ES-I3 (cell line): ENCODE data around the gene UBXN7.
"Not testable (repeated sequence)": the region's sequence is repeated elsewhere in the genome, so short reads cannot be mapped to it uniquely, and the experiment has no call there.

Source experiments
- H3K36me3 ChIP-seq: 2 replicates; pipeline ENCODE4 v1.6.1; 2013; ENCODE audit warnings: mild to moderate bottlenecking, low read length, control low read depth, moderate library complexity; ENCODE audit not compliant: insufficient read depth
- H3K4me1 ChIP-seq: 2 replicates; pipeline ENCODE4 v1.6.1; 2013; ENCODE audit warnings: mild to moderate bottlenecking, control low read depth, low read length; ENCODE audit not compliant: insufficient read depth
- H3K9ac ChIP-seq: 2 replicates; pipeline ENCODE4 v1.6.1; 2013; ENCODE audit warnings: low read depth, mild to moderate bottlenecking, low read length, moderate library complexity
- H3K9me3 ChIP-seq: 2 replicates; pipeline ENCODE4 v1.6.1; 2013; ENCODE audit warnings: mild to moderate bottlenecking, low read length, moderate library complexity; ENCODE audit not compliant: control insufficient read depth, insufficient read depth

UBXN7 gene

DNA sequence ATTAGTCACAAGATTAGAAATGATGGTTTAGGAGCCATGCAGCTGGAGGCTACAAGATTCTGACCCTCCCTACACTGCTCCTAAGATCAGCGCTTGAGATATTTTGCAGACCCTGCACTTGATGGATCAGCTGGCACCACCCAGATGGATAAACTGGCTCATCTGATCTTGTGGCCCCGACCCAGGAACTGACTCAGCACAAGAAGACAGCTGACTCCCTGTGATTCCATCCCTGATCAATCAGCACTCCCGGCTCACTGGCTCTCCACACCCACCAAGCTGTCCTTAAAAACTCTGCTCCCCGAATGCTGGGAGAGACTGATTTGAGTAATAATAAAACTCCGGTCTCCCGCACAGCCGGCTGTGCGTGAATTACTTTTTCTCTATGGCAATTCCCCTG lies 129.3 kb downstream of the UBXN7 start:
- H3K9me3 ChIP-seq, H3K4me1 ChIP-seq, H3K9ac ChIP-seq, H3K36me3 ChIP-seq: not testable (repeated sequence)

- H3K36me3 ChIP-seq, H3K9ac ChIP-seq, H3K4me1 ChIP-seq, H3K9me3 ChIP-seq: not testable (repeated sequence)
These were observed 129.7 kb downstream of the UBXN7 start for GRCh38 chr3:196302551-196302950.

DNA sequence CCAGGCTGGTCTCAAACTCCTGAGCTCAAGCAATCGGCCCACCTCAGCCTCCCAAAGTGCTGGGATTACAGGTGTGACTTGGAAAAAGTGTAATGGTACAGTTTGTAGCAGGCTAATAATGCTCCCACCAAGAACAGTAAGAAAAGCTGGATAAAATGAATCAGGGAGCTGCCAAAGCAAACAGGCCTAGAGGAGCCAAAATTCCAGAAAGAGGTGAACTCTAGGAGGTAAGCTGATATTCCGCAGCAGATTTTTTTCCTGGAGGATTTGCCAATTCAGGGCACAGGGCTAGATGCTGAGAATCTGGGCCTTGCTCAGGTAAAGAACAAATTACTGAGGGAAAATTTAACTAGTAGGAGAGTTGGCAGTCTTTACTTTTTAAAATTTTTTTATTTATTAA lies 133.7 kb downstream of the UBXN7 start:
- no peak overlapping the region for H3K9ac ChIP-seq

More for the DNA sequence above, 133.7 kb downstream of the UBXN7 start:
- no peaks in the 10 kb centered on the region for H3K9me3 ChIP-seq
- no peaks in the 10 kb centered on the region for H3K4me1 ChIP-seq
- H3K36me3 ChIP-seq: no peaks in the 10 kb centered on the region; the same call in 1 of the 2 replicates
